Activated CD8-positive, alpha-beta memory T cell treated with anti-CD3 and anti-CD28 coated beads, Interleukin-2, amount 10 ng/mL, durations not matched to agents 7 days and 5 days (primary cell): ENCODE data around the gene MAP1A. TPM values are rescaled to one million over a fixed set of nuclear protein-coding genes. Genes with fewer than 3 reads are reported as not detected.

Experiments used
- ATAC-seq: fragments of 150-1000 bp; cut with Tn5 transposase; one replicate; pipeline ENCODE4 v1.10.0; 2021; ENCODE audit warnings: moderate library complexity
- CTCF ChIA-PET: fragments of 350-600 bp; sonication (Branson Sonifier 250); formaldehyde crosslinking; loops from one replicate; lab custom pipeline; 2021; ENCODE audit warnings: antibody characterized with exemption; lab: Charles Lee
- DNase-seq: peaks from one replicate; pipeline ENCODE4 v3.0.0-alpha.2; 2020
- H3K27ac Mint-ChIP-seq: one replicate; pipeline ENCODE4 v1.8.0; 2021; ENCODE audit warnings: mild to moderate bottlenecking, mixed read lengths
- H3K27me3 Mint-ChIP-seq: one replicate; pipeline ENCODE4 v1.8.0; 2021; ENCODE audit warnings: mixed read lengths
- H3K36me3 Mint-ChIP-seq: one replicate; pipeline ENCODE4 v1.8.0; 2021; ENCODE audit warnings: mild to moderate bottlenecking, mixed read lengths
- H3K4me1 Mint-ChIP-seq: one replicate; pipeline ENCODE4 v1.8.0; 2021; ENCODE audit warnings: mixed read lengths
- H3K4me3 Mint-ChIP-seq: one replicate; pipeline ENCODE4 v1.8.0; 2021; ENCODE audit warnings: mild to moderate bottlenecking, moderate library complexity, mixed read lengths
- H3K9me3 Mint-ChIP-seq: one replicate; pipeline ENCODE4 v1.8.0; 2022; ENCODE audit warnings: low read depth, mixed read lengths
- total RNA-seq, 2 experiments: library from RNA; stranded (reverse); gene quantifications; one replicate each; pipeline ENCODE4 v1.2.3, GENCODE V29; 2021

The MAP1A gene
- total RNA-seq, 2 experiments from 2014 or later: 3.0 to 7.8 TPM

- Mint-ChIP-seq H3K9me3 (no peaks in the 10 kb centered on the region), H3K4me3 (no peak overlapping the region), H3K27me3 (peaks cover 21% of the 10 kb centered on the region), H3K27ac (no peak overlapping the region), H3K36me3 (no peaks in the 10 kb centered on the region), H3K4me1 (peaks cover 63% of the 10 kb centered on the region)
- DNase-seq: no peak
- no peak for ATAC-seq
- CTCF ChIA-PET: interaction anchor here (1.1 to 7.3 kb wide), 4 partner anchors 10 to 81 kb away, joined by 5 to 66 read pairs (median 16); no protein-coding TSS in a partner anchor
Measured at GRCh38 chr15:43515741-43516140, 1.7 kb upstream of the MAP1A start.

DNA sequence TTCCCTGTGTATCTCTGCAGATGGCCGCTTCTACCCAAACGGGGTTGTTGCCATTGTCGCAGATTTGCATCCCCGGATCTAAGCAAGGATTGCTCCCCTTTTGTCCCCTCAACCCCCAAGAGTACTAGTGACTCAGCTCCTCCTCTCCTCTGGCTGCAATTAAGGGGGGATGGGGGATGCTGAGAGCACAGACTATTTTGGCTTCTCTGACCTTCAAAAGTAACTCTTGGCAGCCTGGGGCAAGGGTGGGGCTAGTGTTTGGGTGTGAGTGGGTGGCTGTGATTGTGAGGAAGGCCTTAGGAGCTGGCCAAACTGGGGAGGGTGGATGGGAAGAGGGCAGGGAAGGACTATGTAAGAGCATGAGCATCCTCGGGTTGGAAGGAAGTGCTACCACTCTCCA, 1.2 kb upstream of the MAP1A start:
- ATAC-seq (no peak), DNase-seq (no peak)
- H3K4me3 Mint-ChIP-seq: no peak overlapping the region
- no peak overlapping the region for H3K27ac Mint-ChIP-seq
- H3K4me1 Mint-ChIP-seq: peaks cover 59% of the 10 kb centered on the region
- no peaks in the 10 kb centered on the region for H3K36me3 Mint-ChIP-seq
- peaks cover 21% of the 10 kb centered on the region for H3K27me3 Mint-ChIP-seq
- CTCF ChIA-PET: interaction anchor here (0.6 to 7.3 kb wide), 5 partner anchors 10 to 81 kb away, joined by 3 to 66 read pairs (median 13); no protein-coding TSS in a partner anchor
- no peaks in the 10 kb centered on the region for H3K9me3 Mint-ChIP-seq

- no peaks in the 10 kb centered on the region for H3K9me3 Mint-ChIP-seq
- CTCF ChIA-PET: interaction anchor here (0.6 to 7.3 kb wide), 2 partner anchors 14 to 76 kb away, joined by 3 to 66 read pairs; no protein-coding TSS in a partner anchor
- no peak for ATAC-seq
- H3K4me1 Mint-ChIP-seq: peaks cover 52% of the 10 kb centered on the region
- DNase-seq: no peak
- no peaks in the 10 kb centered on the region for H3K36me3 Mint-ChIP-seq
- H3K4me3 Mint-ChIP-seq: no peak overlapping the region
- H3K27ac Mint-ChIP-seq: no peak overlapping the region
- H3K27me3 Mint-ChIP-seq: peaks cover 21% of the 10 kb centered on the region
Measured at GRCh38 chr15:43516801-43517353, 531 bp upstream of the MAP1A start.

GRCh38 chr15:43518197-43518761, 871 bp downstream of the MAP1A start:
- CTCF ChIA-PET: no interaction called here
- H3K4me1 Mint-ChIP-seq: peaks cover 40% of the 10 kb centered on the region

DNA sequence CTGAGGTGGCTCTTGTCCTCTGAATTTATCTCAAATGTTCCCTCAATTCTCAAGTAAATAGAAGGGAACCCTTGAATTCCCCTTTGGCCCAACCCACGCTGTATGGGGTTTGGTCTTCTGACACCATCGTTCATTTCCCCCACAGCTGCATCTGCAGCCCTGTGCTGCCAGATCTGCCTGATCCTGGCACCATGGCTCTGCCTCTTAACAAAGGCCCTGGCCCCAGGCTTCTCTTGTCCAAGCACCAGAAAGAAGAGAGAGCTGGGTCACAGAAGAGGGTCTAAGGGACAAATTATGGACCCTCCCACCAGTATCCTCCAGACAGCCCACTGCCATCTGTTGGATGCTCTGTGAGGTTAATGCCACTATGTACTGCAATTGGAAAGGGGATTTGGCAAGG, 1.8 kb downstream of the MAP1A start:
- no peaks in the 10 kb centered on the region for H3K36me3 Mint-ChIP-seq
- peaks cover 21% of the 10 kb centered on the region for H3K27me3 Mint-ChIP-seq
- DNase-seq (no peak), ATAC-seq (no peak)
- CTCF ChIA-PET: no interaction called here
- H3K4me1 Mint-ChIP-seq: peaks cover 30% of the 10 kb centered on the region
- no peak overlapping the region for H3K27ac Mint-ChIP-seq
- H3K4me3 Mint-ChIP-seq: no peak overlapping the region
- no peaks in the 10 kb centered on the region for H3K9me3 Mint-ChIP-seq

More at GRCh38 chr15:43518197-43518761, 871 bp downstream of the MAP1A start:
- H3K4me3 Mint-ChIP-seq: peak overlapping the region; percentile 8
- ATAC-seq (no peak), DNase-seq (no peak)
- no peaks in the 10 kb centered on the region for H3K9me3 Mint-ChIP-seq
- no peaks in the 10 kb centered on the region for H3K36me3 Mint-ChIP-seq
- peaks cover 21% of the 10 kb centered on the region for H3K27me3 Mint-ChIP-seq
- H3K27ac Mint-ChIP-seq: no peak overlapping the region

GRCh38 chr15:43520138-43520537, 2.7 kb downstream of the MAP1A start:
- no peaks in the 10 kb centered on the region for H3K9me3 Mint-ChIP-seq
- H3K27ac Mint-ChIP-seq: no peak overlapping the region
- peaks cover 21% of the 10 kb centered on the region for H3K27me3 Mint-ChIP-seq
- no peak for DNase-seq
- no peaks in the 10 kb centered on the region for H3K36me3 Mint-ChIP-seq
- CTCF ChIA-PET: no interaction called here
- H3K4me1 Mint-ChIP-seq: peaks cover 28% of the 10 kb centered on the region
- H3K4me3 Mint-ChIP-seq: no peak overlapping the region
- no peak for ATAC-seq

GRCh38 chr15:43521419-43521818, 4.0 kb downstream of the MAP1A start:
- Mint-ChIP-seq H3K27ac (no peak overlapping the region), H3K4me1 (peaks cover 27% of the 10 kb centered on the region), H3K4me3 (no peak overlapping the region), H3K27me3 (peaks cover 21% of the 10 kb centered on the region), H3K9me3 (no peaks in the 10 kb centered on the region), H3K36me3 (no peaks in the 10 kb centered on the region)
- CTCF ChIA-PET: interaction anchor here (1.0 kb wide), 1 partner anchor 81 kb away, joined by 3 read pairs; no protein-coding TSS in a partner anchor
- ATAC-seq (no peak), DNase-seq (no peak)

GRCh38 chr15:43522247-43522646, 4.8 kb downstream of the MAP1A start:
- Mint-ChIP-seq H3K27ac (no peak overlapping the region), H3K4me1 (peaks cover 28% of the 10 kb centered on the region), H3K9me3 (no peaks in the 10 kb centered on the region), H3K4me3 (no peak overlapping the region), H3K27me3 (peaks cover 15% of the 10 kb centered on the region), H3K36me3 (no peaks in the 10 kb centered on the region)
- DNase-seq (no peak), ATAC-seq (no peak)
- CTCF ChIA-PET: no interaction called here

GRCh38 chr15:43523646-43524045, 6.2 kb downstream of the MAP1A start:
- Mint-ChIP-seq H3K4me1 (peaks cover 21% of the 10 kb centered on the region), H3K4me3 (no peak overlapping the region), H3K9me3 (no peaks in the 10 kb centered on the region), H3K36me3 (no peaks in the 10 kb centered on the region), H3K27me3 (peaks cover 5% of the 10 kb centered on the region), H3K27ac (no peak overlapping the region)
- CTCF ChIA-PET: interaction anchor here (4.8 kb wide), 1 partner anchor 9 kb away, joined by 18 read pairs; no protein-coding TSS in a partner anchor
- no peak for ATAC-seq
- no peak for DNase-seq

GRCh38 chr15:43524254-43524845, 6.9 kb downstream of the MAP1A start:
- ATAC-seq (no peak), DNase-seq (no peak)
- Mint-ChIP-seq H3K27ac (no peak overlapping the region), H3K9me3 (no peaks in the 10 kb centered on the region), H3K4me3 (no peak overlapping the region), H3K36me3 (no peaks in the 10 kb centered on the region), H3K27me3 (no peaks in the 10 kb centered on the region), H3K4me1 (peaks cover 16% of the 10 kb centered on the region)
- CTCF ChIA-PET: interaction anchor here (4.8 kb wide), 1 partner anchor 10 kb away, joined by 18 read pairs; no protein-coding TSS in a partner anchor

- Mint-ChIP-seq H3K4me3 (no peak overlapping the region), H3K27me3 (no peaks in the 10 kb centered on the region), H3K9me3 (no peaks in the 10 kb centered on the region), H3K36me3 (no peaks in the 10 kb centered on the region), H3K4me1 (peaks cover 16% of the 10 kb centered on the region), H3K27ac (no peak overlapping the region)
- no peak for ATAC-seq
- CTCF ChIA-PET: interaction anchor here (4.8 kb wide), 1 partner anchor 11 kb away, joined by 18 read pairs; no protein-coding TSS in a partner anchor
- DNase-seq: no peak
Measured at GRCh38 chr15:43525131-43525530, 7.7 kb downstream of the MAP1A start.

DNA sequence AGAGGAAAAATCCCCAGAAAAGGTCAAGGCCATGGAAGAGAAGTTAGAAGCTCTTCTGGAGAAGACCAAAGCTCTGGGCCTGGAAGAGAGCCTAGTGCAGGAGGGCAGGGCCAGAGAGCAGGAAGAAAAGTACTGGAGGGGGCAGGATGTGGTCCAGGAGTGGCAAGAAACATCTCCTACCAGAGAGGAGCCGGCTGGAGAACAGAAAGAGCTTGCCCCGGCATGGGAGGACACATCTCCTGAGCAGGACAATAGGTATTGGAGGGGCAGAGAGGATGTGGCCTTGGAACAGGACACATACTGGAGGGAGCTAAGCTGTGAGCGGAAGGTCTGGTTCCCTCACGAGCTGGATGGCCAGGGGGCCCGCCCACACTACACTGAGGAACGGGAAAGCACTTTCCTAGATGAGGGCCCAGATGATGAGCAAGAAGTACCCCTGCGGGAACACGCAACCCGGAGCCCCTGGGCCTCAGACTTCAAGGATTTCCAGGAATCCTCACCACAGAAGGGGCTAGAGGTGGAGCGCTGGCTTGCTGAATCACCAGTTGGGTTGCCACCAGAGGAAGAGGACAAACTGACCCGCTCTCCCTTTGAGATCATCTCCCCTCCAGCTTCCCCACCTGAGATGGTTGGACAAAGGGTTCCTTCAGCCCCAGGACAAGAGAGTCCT, 9.0 kb downstream of the MAP1A start:
- ATAC-seq: no peak
- CTCF ChIA-PET: interaction anchor here (4.8 kb wide), 1 partner anchor 12 kb away, joined by 18 read pairs; no protein-coding TSS in a partner anchor
- no peak overlapping the region for H3K4me3 Mint-ChIP-seq
- no peaks in the 10 kb centered on the region for H3K27me3 Mint-ChIP-seq
- H3K27ac Mint-ChIP-seq: no peak overlapping the region
- no peaks in the 10 kb centered on the region for H3K36me3 Mint-ChIP-seq
- H3K9me3 Mint-ChIP-seq: no peaks in the 10 kb centered on the region
- DNase-seq: no peak
- peaks cover 16% of the 10 kb centered on the region for H3K4me1 Mint-ChIP-seq
